Measurements from ENCODE around the gene GPR137. TPM values are rescaled to one million over a fixed set of nuclear protein-coding genes. Genes with fewer than 3 reads are reported as not detected.

The GPR137 gene
- total and polyA plus RNA-seq, 12 donors = 15.6 to 69.8 (median 41.2) TPM

DNA sequence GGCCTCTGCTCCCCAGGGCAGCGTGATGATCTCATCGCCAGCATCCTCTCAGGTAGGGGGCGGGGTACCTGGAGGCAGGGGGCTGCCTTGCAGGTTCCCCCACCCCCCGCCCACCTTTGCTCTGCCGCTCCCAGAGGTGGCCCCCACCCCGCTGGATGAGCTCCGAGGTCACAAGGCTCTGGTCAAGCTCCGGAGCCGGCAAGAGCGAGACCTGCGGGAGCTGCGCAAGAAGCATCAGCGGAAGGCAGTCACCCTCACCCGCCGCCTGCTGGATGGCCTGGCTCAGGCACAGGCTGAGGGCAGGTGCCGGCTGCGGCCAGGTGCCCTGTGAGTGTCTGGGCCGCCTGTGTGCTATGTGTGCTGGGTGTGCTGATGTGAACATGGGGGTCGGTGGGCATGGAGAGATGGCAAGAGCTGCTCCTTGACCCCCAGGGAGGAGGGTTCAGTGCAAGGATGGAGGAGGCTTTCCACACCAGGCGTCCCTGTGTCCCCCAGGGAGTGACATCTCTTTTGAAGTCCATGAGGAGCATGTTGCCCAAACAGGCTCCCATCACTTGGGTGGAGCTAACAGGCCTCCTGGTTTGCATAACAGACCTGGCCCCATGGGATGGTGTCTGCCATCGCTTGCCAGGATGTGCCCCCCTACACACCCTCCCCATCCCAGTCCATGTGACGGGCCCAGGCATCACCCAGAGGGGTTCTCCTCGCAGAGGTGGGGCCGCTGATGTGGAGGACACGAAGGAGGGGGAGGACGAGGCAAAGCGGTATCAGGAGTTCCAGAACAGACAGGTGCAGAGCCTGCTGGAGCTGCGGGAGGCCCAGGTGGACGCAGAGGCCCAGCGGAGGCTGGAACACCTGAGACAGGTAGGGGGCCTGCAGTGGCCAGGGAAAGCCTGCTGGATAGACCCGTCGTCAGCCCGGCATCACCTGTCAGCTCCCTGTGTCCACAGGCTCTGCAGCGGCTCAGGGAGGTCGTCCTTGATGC lies 20.2 kb upstream of the GPR137 start:
- H3K27ac ChIP-seq = peak overlapping the region in 1 of 5 donors; percentile 97
- TF ChIP-seq POLR2A (IDR thresholded peaks at IDR 0.05) = no peak
- TF ChIP-seq, protein P1, sequence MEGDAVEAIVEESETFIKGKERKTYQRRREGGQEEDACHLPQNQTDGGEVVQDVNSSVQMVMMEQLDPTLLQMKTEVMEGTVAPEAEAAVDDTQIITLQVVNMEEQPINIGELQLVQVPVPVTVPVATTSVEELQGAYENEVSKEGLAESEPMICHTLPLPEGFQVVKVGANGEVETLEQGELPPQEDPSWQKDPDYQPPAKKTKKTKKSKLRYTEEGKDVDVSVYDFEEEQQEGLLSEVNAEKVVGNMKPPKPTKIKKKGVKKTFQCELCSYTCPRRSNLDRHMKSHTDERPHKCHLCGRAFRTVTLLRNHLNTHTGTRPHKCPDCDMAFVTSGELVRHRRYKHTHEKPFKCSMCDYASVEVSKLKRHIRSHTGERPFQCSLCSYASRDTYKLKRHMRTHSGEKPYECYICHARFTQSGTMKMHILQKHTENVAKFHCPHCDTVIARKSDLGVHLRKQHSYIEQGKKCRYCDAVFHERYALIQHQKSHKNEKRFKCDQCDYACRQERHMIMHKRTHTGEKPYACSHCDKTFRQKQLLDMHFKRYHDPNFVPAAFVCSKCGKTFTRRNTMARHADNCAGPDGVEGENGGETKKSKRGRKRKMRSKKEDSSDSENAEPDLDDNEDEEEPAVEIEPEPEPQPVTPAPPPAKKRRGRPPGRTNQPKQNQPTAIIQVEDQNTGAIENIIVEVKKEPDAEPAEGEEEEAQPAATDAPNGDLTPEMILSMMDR (IDR thresholded peaks at IDR 0.05) = no peak
- no peak overlapping the region for H3K4me3 ChIP-seq
- H3K4me1 ChIP-seq (replicated peaks in 1 of 2) = peaks cover 24 to 32% of the 10 kb centered on the region in 2 donors
- H3K27me3 ChIP-seq = no peaks in the 10 kb centered on the region
- H3K9me3 ChIP-seq (replicated peaks in 1 of 3) = no peaks in the 10 kb centered on the region
- DNase-seq = no peak
- peaks cover 0 to 60% of the 10 kb centered on the region in 2 donors for H3K36me3 ChIP-seq (replicated peaks in 1 of 2)
- intact Hi-C loops (cut with DNase I) = no loop called here
- 87 to 93% (median 91%) methylated on average over 17 to 35 of the region's 35 CpGs for WGBS, 4 donors

DNA sequence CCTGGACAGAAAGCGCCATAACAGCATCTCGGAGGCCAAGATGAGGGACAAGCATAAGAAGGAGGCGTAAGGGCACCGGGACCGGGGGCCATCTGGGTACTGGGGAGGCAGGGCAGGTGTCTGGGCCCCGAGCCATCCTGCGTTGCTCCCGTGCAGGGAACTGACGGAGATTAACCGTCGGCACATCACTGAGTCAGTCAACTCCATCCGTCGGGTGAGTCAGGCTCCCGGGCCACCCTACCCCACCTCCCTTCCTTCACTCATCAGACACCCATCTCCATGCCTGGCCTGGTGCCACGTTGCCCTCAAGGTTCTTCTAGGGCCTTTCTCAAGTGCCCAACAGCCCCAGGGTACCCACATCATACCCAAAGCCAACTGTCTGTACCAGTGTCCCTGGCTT lies 19.3 kb upstream of the GPR137 start:
- 59 to 82% (median 77%) methylated on average over 9 to 15 of the region's 15 CpGs for WGBS, 4 donors
- peak in 4 of 7 donors; percentile 68 to 81 (median 77) for DNase-seq
- peaks cover 24 to 32% of the 10 kb centered on the region in 2 donors for H3K4me1 ChIP-seq (replicated peaks in 1 of 2)
- peaks cover 0 to 51% of the 10 kb centered on the region in 2 donors for H3K36me3 ChIP-seq (replicated peaks in 1 of 2)
- H3K27ac ChIP-seq = peak overlapping the region in 2 of 5 donors; percentile 81 to 97
- intact Hi-C loops (cut with DNase I) = no loop called here
- TF ChIP-seq, protein P1 (IDR thresholded peaks at IDR 0.05) = no peak
- TF ChIP-seq POLR2A (IDR thresholded peaks at IDR 0.05) = no peak
- H3K4me3 ChIP-seq = no peak overlapping the region
- H3K9me3 ChIP-seq (replicated peaks in 1 of 3) = no peaks in the 10 kb centered on the region
- H3K27me3 ChIP-seq = no peaks in the 10 kb centered on the region

DNA sequence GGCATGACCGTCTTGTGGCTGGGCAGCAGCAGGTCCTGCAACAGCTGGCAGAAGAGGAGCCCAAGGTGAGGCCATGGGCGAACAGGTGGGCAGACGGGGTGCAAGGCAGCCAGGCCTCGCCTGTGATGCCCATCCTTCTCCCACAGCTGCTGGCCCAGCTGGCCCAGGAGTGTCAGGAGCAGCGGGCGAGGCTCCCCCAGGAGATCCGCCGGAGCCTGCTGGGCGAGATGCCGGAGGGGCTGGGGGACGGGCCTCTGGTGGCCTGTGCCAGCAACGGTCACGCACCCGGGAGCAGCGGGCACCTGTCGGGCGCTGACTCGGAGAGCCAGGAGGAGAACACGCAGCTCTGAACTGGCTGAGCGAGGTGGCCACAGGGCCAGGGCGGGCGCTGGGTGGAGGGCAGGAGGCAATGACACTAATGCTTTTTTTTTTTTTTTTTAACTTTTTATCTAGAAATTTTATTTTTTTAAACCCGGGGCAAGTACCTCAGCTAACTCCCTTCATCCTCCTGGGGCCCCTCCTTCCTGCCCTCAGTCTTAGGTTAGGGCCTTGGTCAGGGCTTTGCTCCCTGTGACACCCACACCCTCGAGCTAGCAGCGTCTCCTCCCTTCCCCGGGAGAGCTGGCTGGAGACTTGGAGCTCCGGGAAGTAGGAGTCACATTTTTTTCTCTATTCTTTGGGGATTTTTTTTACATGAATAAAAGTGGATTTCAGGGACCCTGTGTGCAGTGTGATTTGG lies 18.3 kb upstream of the GPR137 start:
- H3K9me3 ChIP-seq (replicated peaks in 1 of 3) = no peaks in the 10 kb centered on the region
- H3K4me1 ChIP-seq (replicated peaks in 1 of 2) = peaks cover 30 to 42% of the 10 kb centered on the region in 2 donors
- WGBS, 4 donors = 38 to 63% (median 52%) methylated on average over 13 to 27 of the region's 27 CpGs
- no peaks in the 10 kb centered on the region for H3K27me3 ChIP-seq
- H3K27ac ChIP-seq = peak overlapping the region; percentile 94 to 97 (median 96)
- no peak overlapping the region for H3K4me3 ChIP-seq
- peak in 5 of 7 donors; percentile 64 to 76 (median 70) for DNase-seq
- intact Hi-C loops (cut with DNase I) = no loop called here
- peaks cover 0 to 41% of the 10 kb centered on the region in 2 donors for H3K36me3 ChIP-seq (replicated peaks in 1 of 2)
- TF ChIP-seq, protein P1 (IDR thresholded peaks at IDR 0.05) = no peak
- peak in 1 of 2 donors; percentile 23 for TF ChIP-seq POLR2A (IDR thresholded peaks at IDR 0.05)

Data from adrenal gland (tissue), 12 donors.